ENCODE data around the gene RBBP8NL.

RBBP8NL gene

GRCh38 chr20:62370115-62370806 is 57.1 kb downstream of the RBBP8NL start:
- Histone ChIP-seq H2AFZ (ENCODE audit: low read length) (no peak overlapping the region), H3K9me2 (ENCODE audit: low read depth, low read length) (no peaks in the 10 kb centered on the region), H4K20me1 (ENCODE audit: insufficient read depth, low read length) (no peaks in the 10 kb centered on the region), H3K27ac (ENCODE audit: low read depth, low read length, poor library complexity, severe bottlenecking) (no peak overlapping the region), H3K4me1 (ENCODE audit: insufficient read depth, low read length, severe bottlenecking) (peaks cover 16% of the 10 kb centered on the region), H3K79me2 (ENCODE audit: insufficient read depth, low read length) (no peaks in the 10 kb centered on the region), H3K27me3 (ENCODE audit: insufficient read depth, low read length) (peaks cover 15% of the 10 kb centered on the region; the same call in 1 of the 2 replicates), H3K9me3 (ENCODE audit: low read length) (no peaks in the 10 kb centered on the region), H3K4me3 (ENCODE audit: low read depth, low read length, poor library complexity, severe bottlenecking) (no peak overlapping the region), H3F3A (ENCODE audit: insufficient read depth, low read length) (no peaks in the 10 kb centered on the region), H3K9ac (ENCODE audit: low read length) (no peak overlapping the region), H3K4me2 (ENCODE audit: low read length) (no peak overlapping the region), H3K36me3 (ENCODE audit: insufficient read depth, low read length) (no peaks in the 10 kb centered on the region)
- TF ChIP-seq EZH2 (IDR thresholded peaks at IDR 0.05; ENCODE audit: borderline replicate concordance, low read length) (no peak), CTCF (IDR thresholded peaks at IDR 0.05; ENCODE audit: low read length) (no peak)

GRCh38 chr20:62369815-62370114 is 57.6 kb downstream of the RBBP8NL start:
- Histone ChIP-seq H3K4me3 (ENCODE audit: low read depth, low read length, poor library complexity, severe bottlenecking) (no peak overlapping the region), H3K9me3 (ENCODE audit: low read length) (no peaks in the 10 kb centered on the region), H3K36me3 (ENCODE audit: insufficient read depth, low read length) (no peaks in the 10 kb centered on the region), H3K4me1 (ENCODE audit: insufficient read depth, low read length, severe bottlenecking) (peaks cover 16% of the 10 kb centered on the region), H3K4me2 (ENCODE audit: low read length) (no peak overlapping the region), H3K9me2 (ENCODE audit: low read depth, low read length) (no peaks in the 10 kb centered on the region), H2AFZ (ENCODE audit: low read length) (no peak overlapping the region), H3K27me3 (ENCODE audit: insufficient read depth, low read length) (peaks cover 15% of the 10 kb centered on the region; the same call in 1 of the 2 replicates), H3K79me2 (ENCODE audit: insufficient read depth, low read length) (no peaks in the 10 kb centered on the region), H4K20me1 (ENCODE audit: insufficient read depth, low read length) (no peaks in the 10 kb centered on the region), H3K27ac (ENCODE audit: low read depth, low read length, poor library complexity, severe bottlenecking) (no peak overlapping the region), H3K9ac (ENCODE audit: low read length) (no peak overlapping the region), H3F3A (ENCODE audit: insufficient read depth, low read length) (no peaks in the 10 kb centered on the region)
- TF ChIP-seq CTCF (IDR thresholded peaks at IDR 0.05; ENCODE audit: low read length) = no peak
- no peak for TF ChIP-seq EZH2 (IDR thresholded peaks at IDR 0.05; ENCODE audit: borderline replicate concordance, low read length)

DNA sequence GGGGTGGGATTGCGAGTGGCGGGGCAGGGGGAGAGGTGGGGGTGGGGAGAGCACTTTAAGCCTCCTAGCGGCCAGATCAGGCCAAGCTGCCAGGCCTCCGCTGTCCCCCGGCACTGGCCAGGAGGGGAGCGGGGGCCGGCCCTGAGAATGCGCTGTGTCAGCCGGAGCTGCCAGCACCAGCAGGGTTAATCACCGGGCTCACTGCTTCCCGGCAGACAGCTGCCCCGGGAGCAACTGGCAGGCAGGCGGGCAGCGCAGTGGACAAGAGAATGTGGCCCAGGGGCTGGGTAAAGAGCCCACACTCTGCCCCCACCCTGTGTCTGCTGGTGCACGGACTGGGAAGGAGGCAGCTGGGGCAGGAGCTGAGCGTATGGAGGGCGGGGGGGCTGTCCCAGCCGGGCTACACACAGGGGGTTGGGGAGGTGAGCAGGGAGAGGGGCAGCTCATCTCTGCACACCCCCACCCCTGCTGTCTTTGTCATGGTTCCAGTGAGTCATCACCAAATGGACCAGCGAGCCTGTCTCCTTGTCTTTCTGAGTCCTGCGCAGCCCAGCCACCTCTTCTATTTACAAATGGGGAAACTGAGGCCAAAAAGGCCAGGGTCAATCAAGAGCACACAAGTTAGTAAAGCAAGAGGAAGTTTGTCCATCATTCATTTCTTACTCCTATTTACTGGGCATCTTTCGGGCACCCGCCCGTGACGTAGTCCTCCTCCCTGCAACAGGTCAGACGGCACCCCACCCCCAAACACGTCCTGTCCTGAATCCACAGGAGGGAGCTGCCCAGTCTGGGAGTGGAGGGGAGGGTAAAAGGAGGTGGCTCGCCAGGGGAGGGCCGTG is 58.1 kb downstream of the RBBP8NL start:
- no peak overlapping the region for H3K27ac ChIP-seq (ENCODE audit: low read depth, low read length, poor library complexity, severe bottlenecking)
- H3K4me2 ChIP-seq (ENCODE audit: low read length) = no peak overlapping the region
- no peaks in the 10 kb centered on the region for H3K36me3 ChIP-seq (ENCODE audit: insufficient read depth, low read length)
- no peaks in the 10 kb centered on the region for H3K79me2 ChIP-seq (ENCODE audit: insufficient read depth, low read length)
- H3K9me3 ChIP-seq (ENCODE audit: low read length) = no peaks in the 10 kb centered on the region
- no peak overlapping the region for H3K4me3 ChIP-seq (ENCODE audit: low read depth, low read length, poor library complexity, severe bottlenecking)
- H3F3A ChIP-seq (ENCODE audit: insufficient read depth, low read length) = no peaks in the 10 kb centered on the region
- H3K9ac ChIP-seq (ENCODE audit: low read length) = no peak overlapping the region
- H3K27me3 ChIP-seq (ENCODE audit: insufficient read depth, low read length) = peaks cover 15% of the 10 kb centered on the region; the same call in 1 of the 2 replicates
- no peaks in the 10 kb centered on the region for H3K9me2 ChIP-seq (ENCODE audit: low read depth, low read length)
- no peak overlapping the region for H2AFZ ChIP-seq (ENCODE audit: low read length)
- TF ChIP-seq CTCF (IDR thresholded peaks at IDR 0.05; ENCODE audit: low read length) (no peak), EZH2 (IDR thresholded peaks at IDR 0.05; ENCODE audit: borderline replicate concordance, low read length) (no peak)
- H4K20me1 ChIP-seq (ENCODE audit: insufficient read depth, low read length) = no peaks in the 10 kb centered on the region
- peaks cover 16% of the 10 kb centered on the region for H3K4me1 ChIP-seq (ENCODE audit: insufficient read depth, low read length, severe bottlenecking)

Measured in OCI-LY1 (cell line).